Panc1 (cell line): ENCODE results near the gene INTS1. TPM values are rescaled to one million over a fixed set of nuclear protein-coding genes. Genes with fewer than 3 reads are reported as not detected.

Experiments used
- ATAC-seq: fragments of 200-7000 bp; cut with Tn5 transposase; 2 replicates; pipeline ENCODE4 v1.9.1; 2020; ENCODE audit warnings: mild to moderate bottlenecking, moderate library complexity
- BruUV-seq: library from RNA; stranded (reverse); fragments of 400-500 nt; replicated peaks from 2 replicates; lab custom pipeline; 2021; lab: Mats Ljungman, UMichigan
- CTCF ChIA-PET: fragments of 300-600 bp; sonication (Branson Sonifier 250); formaldehyde crosslinking; loops from one replicate; lab custom pipeline; 2022; ENCODE audit warnings: antibody characterized with exemption; lab: Charles Lee
- POLR2A ChIA-PET: fragments of 300-600 bp; sonication (Branson Sonifier 250); formaldehyde crosslinking; loops from one replicate; lab custom pipeline; 2022; ENCODE audit warnings: antibody characterized with exemption; lab: Charles Lee
- DNase-seq: peaks from one replicate; pipeline ENCODE4 v3.0.0-alpha.2; 2010; ENCODE audit warnings: low read depth, low spot score
- H3K27ac ChIP-seq: 2 replicates; pipeline ENCODE4 v1.5.1; 2011; ENCODE audit warnings: mild to moderate bottlenecking, low read length, inconsistent platforms
- H3K27me3 ChIP-seq: fragments of 200-500 bp; sonication (Bioruptor generic); 2 replicates; pipeline ENCODE4 v1.6.0; 2014; ENCODE audit warnings: low read length, inconsistent platforms; ENCODE audit not compliant: control insufficient read depth, insufficient read depth
- H3K36me3 ChIP-seq: fragments of 200-500 bp; sonication (Bioruptor generic); 2 replicates; pipeline ENCODE4 v1.5.1; 2014; ENCODE audit warnings: inconsistent platforms, mild to moderate bottlenecking, low read length, moderate library complexity; ENCODE audit not compliant: control insufficient read depth, insufficient read depth
- H3K4me1 ChIP-seq: 2 replicates; pipeline ENCODE4 v1.5.1; 2011; ENCODE audit warnings: inconsistent platforms, mild to moderate bottlenecking, low read length, moderate library complexity; ENCODE audit not compliant: control insufficient read depth, insufficient read depth
- H3K4me3 ChIP-seq, 2 experiments: 2 replicates each; pipeline ENCODE4 v1.5.1; 2011 to 2012; ENCODE audit warnings: low read depth in 2 of 2, low read length in 2 of 2, mild to moderate bottlenecking in 2 of 2, inconsistent platforms in 1 of 2, moderate library complexity in 1 of 2
- H3K9me3 ChIP-seq: fragments of 200-500 bp; sonication (Bioruptor generic); 2 replicates; pipeline ENCODE4 v1.5.1; 2014; ENCODE audit warnings: low read depth, mild to moderate bottlenecking, inconsistent platforms, low read length, moderate library complexity; ENCODE audit not compliant: control insufficient read depth, insufficient read depth
- CTCF ChIP-seq: fragments of 450-650 bp; IDR thresholded peaks from 2 replicates; pipeline ENCODE4 v1.5.1; 2017; ENCODE audit warnings: mild to moderate bottlenecking
- POLR2AphosphoS5 ChIP-seq: IDR thresholded peaks from 2 replicates; pipeline ENCODE4 v1.6.1; 2012; ENCODE audit warnings: mild to moderate bottlenecking, low read depth, low read length, moderate library complexity
- REST ChIP-seq, 2 experiments: IDR thresholded peaks; 2 replicates each; pipeline ENCODE4 v1.6.1; 2011 to 2012; ENCODE audit warnings: low read depth in 2 of 2, control low read depth in 1 of 2, low read length in 1 of 2, mild to moderate bottlenecking in 1 of 2, moderate library complexity in 1 of 2; ENCODE audit not compliant: insufficient read depth in 1 of 2
- SIN3A ChIP-seq: IDR thresholded peaks from 2 replicates; pipeline ENCODE4 v1.6.1; 2012; ENCODE audit warnings: low read depth, mild to moderate bottlenecking, low read length, moderate library complexity, borderline replicate concordance; ENCODE audit not compliant: insufficient read depth
- TCF7L2 ChIP-seq: IDR thresholded peaks from 2 replicates; pipeline ENCODE4 v1.6.1; 2011; ENCODE audit warnings: mild to moderate bottlenecking, low read depth, low read length, inconsistent platforms
- in situ Hi-C: cut with HindIII; loops from 2 replicates; pipeline ENCODE4 v1.10.0; 2016; ENCODE audit warnings: low sequenced_read_pairs, low pct_unique_long_range_greater_than_20kb
- intact Hi-C: fragments of 100-400 bp; cut with micrococcal nuclease; formaldehyde crosslinking; loops from one replicate; pipeline ENCODE4 v1.10.0; 2022; ENCODE audit not compliant: unreplicated experiment
- total RNA-seq: library from RNA; stranded (reverse); gene quantifications from one replicate; pipeline ENCODE4 v1.2.1, GENCODE V29; 2021; ENCODE audit not compliant: unreplicated experiment

INTS1 gene
- total RNA-seq, 1 experiment from 2014 or later: 173 TPM

- Histone ChIP-seq H3K36me3 (no peaks in the 10 kb centered on the region), H3K9me3 (no peaks in the 10 kb centered on the region), H3K4me1 (no peaks in the 10 kb centered on the region), H3K27ac (no peak overlapping the region), H3K27me3 (no peaks in the 10 kb centered on the region), H3K4me3 (no peak overlapping the region)
- CTCF ChIA-PET: interaction anchor here (0.7 kb wide), 1 partner anchor 1129 kb away, joined by 3 read pairs; no protein-coding TSS in a partner anchor
- ATAC-seq (no peak), DNase-seq (no peak)
- POLR2A ChIA-PET: no interaction called here
- intact Hi-C loops (no loop called here), in situ Hi-C loops (no loop called here)
- BruUV-seq: no TSS peak
- no peak for TF ChIP-seq SIN3A
- no peak for TF ChIP-seq TCF7L2
- TF ChIP-seq REST (IDR thresholded peaks at IDR 0.05; ENCODE audit: insufficient read depth in 1 of 2, low read depth in 2 of 2, low read length in 1 of 2): no peak
- no peak for TF ChIP-seq POLR2AphosphoS5
- no peak for TF ChIP-seq CTCF
These were observed 83.0 kb downstream of the INTS1 start for GRCh38 chr7:1421020-1421790.

Other genes starting within 250 kb of the INTS1 start
- gene MICALL2, start 44.9 kb downstream of the INTS1 start, total RNA-seq: 144 TPM
- gene MAFK, start 26.3 kb upstream of the INTS1 start, total RNA-seq: 125 TPM
- 9.2 TPM for gene TMEM184A, start 51.8 kb upstream of the INTS1 start, total RNA-seq
- gene PSMG3, start 65.6 kb upstream of the INTS1 start, total RNA-seq: 59.4 TPM
- gene ELFN1, start 165.9 kb upstream of the INTS1 start, total RNA-seq: 39.0 TPM